ENCODE data around the gene SOD3. TPM values are rescaled to one million over a fixed set of nuclear protein-coding genes. Genes with fewer than 3 reads are reported as not detected.

SOD3 gene
- total and polyA plus RNA-seq, 2 of the 8 experiments (the other 6 are each of a cell fraction or from before 2014, with no cell fraction given): 4.9 TPM

- FAIRE-seq: no peak
- Histone ChIP-seq H3K18ac (ENCODE audit: extremely low read depth, low read length) (no peak overlapping the region), H2BK120ac (replicated peaks; ENCODE audit: low read depth, low read length) (no peak overlapping the region), H2BK20ac (ENCODE audit: low read length) (no peak overlapping the region), H2BK5ac (ENCODE audit: low read depth, low read length) (no peak overlapping the region), H3K4me2 (ENCODE audit: insufficient read depth in 1 of 2, low read depth in 2 of 2, low read length in 2 of 2) (no peak overlapping the region), H3K4me3 (ENCODE audit: extremely low read depth in 1 of 4, insufficient read depth in 2 of 4, low read depth in 3 of 4, low read length in 4 of 4) (no peak overlapping the region), H4K5ac (ENCODE audit: insufficient read length, low read depth, low read length) (no peak overlapping the region), H3K4ac (replicated peaks; ENCODE audit: insufficient read length, low read depth, low read length) (no peak overlapping the region), H3K23ac (ENCODE audit: insufficient read length) (no peak overlapping the region), H3K14ac (ENCODE audit: insufficient read length) (no peak overlapping the region), H2BK12ac (ENCODE audit: low read depth, low read length) (no peak overlapping the region), H3K23me2 (ENCODE audit: low read depth, low read length) (no peaks in the 10 kb centered on the region; the same call in 1 of the 2 replicates), H4K8ac (ENCODE audit: extremely low read depth, insufficient read depth, low read length) (no peak overlapping the region), H2AK5ac (ENCODE audit: low read depth, low read length) (no peak overlapping the region), H3K27me3 (replicated peaks in 1 of 4; ENCODE audit: control insufficient read depth in 3 of 4, extremely low read depth in 1 of 4, insufficient read depth in 3 of 4, low read length in 3 of 4) (no peaks in the 10 kb centered on the region), H3K9me3 (ENCODE audit: insufficient read depth in 2 of 2, low read depth in 1 of 2, low read length in 1 of 2) (no peaks in the 10 kb centered on the region), H3K56ac (replicated peaks; ENCODE audit: insufficient read length, low read depth, low read length) (no peak overlapping the region), H3K27ac (ENCODE audit: low read depth, low read length) (no peak overlapping the region), H3K36me3 (ENCODE audit: control insufficient read depth in 2 of 4, insufficient read depth in 4 of 4, low read length in 3 of 4) (no peaks in the 10 kb centered on the region), H2AFZ (ENCODE audit: low read length) (no peak overlapping the region), H3K79me2 (ENCODE audit: control insufficient read depth in 1 of 2, insufficient read depth in 2 of 2, low read length in 2 of 2) (no peaks in the 10 kb centered on the region), H4K91ac (replicated peaks; ENCODE audit: insufficient read length, low read length) (no peak overlapping the region), H4K20me1 (replicated peaks in 1 of 2; ENCODE audit: control insufficient read depth in 1 of 2, insufficient read depth in 2 of 2, low read length in 2 of 2) (no peaks in the 10 kb centered on the region), H3K79me1 (ENCODE audit: low read depth, low read length) (no peaks in the 10 kb centered on the region), H2BK15ac (ENCODE audit: low read length) (no peak overlapping the region), H3K9ac (replicated peaks in 1 of 4; ENCODE audit: extremely low read depth in 1 of 4, low read depth in 3 of 4, low read length in 3 of 4) (no peak overlapping the region), H3K4me1 (replicated peaks in 1 of 4; ENCODE audit: control insufficient read depth in 3 of 4, insufficient read depth in 4 of 4, low read length in 3 of 4) (peaks cover 0 to 5% (median under 1%) of the 10 kb centered on the region in 4 experiments; a peak in 1 of 7 replicates)
- TF ChIP-seq NRF1 (IDR thresholded peaks at IDR 0.05; ENCODE audit: low read depth, low read length) (no peak), BRCA1 (IDR thresholded peaks at IDR 0.05; ENCODE audit: low read depth, low read length) (no peak), MAX (IDR thresholded peaks at IDR 0.05) (no peak)
- DNase-seq (ENCODE audit: low read depth in 1 of 2, low spot score in 2 of 2): no peak
- ChIA-PET POLR2A (ENCODE audit: partially characterized antibody) (no interaction called here), CTCF (ENCODE audit: partially characterized antibody) (interaction anchor here (1.1 kb wide), 1 partner anchor 39 kb away, joined by 3 read pairs; no protein-coding TSS in a partner anchor)
- WGBS, 2 experiments (ENCODE audit: extremely low coverage in 1 of 2, insufficient coverage in 1 of 2, insufficient read length in 1 of 2, insufficient replicate concordance in 2 of 2, low coverage in 1 of 2, low lambda C conversion rate in 2 of 2, missing lambda C conversion rate in 1 of 2): 83% methylated on average over 4 of the region's 4 CpGs; no CpG with 5 or more reads in 1 of the 2 experiments
Measured at GRCh38 chr4:24849351-24849750, 54.0 kb downstream of the SOD3 start.
